SK-N-SH (cell line): ENCODE results near the gene TAF4. TPM values are rescaled to one million over a fixed set of nuclear protein-coding genes. Genes with fewer than 3 reads are reported as not detected.

Source experiments
- CTCF ChIA-PET: fragments of 300-600, 350-600 bp; formaldehyde crosslinking; extraction: SDS; loops from one replicate; lab custom pipeline; 2021; lab: Yijun Ruan, JAX
- POLR2A ChIA-PET: fragments of 350-600 bp; sonication (Branson Sonifier 250); formaldehyde crosslinking; extraction: SDS; loops from one replicate; lab custom pipeline; 2020; ENCODE audit warnings: antibody characterized with exemption, inconsistent platforms; lab: Yijun Ruan, JAX
- DNase-seq: peaks from one replicate; pipeline ENCODE4 v3.0.0; 2012
- H2AFZ ChIP-seq: fragments of 200-600 bp; sonication (generic); 2 replicates; pipeline ENCODE4 v1.8.1; 2016; ENCODE audit warnings: antibody characterized with exemption, mild to moderate bottlenecking, low read depth
- H3F3A ChIP-seq: fragments of 200-600 bp; sonication (generic); replicated peaks from 2 replicates; pipeline ENCODE3; 2016; ENCODE audit warnings: antibody characterized with exemption, mild to moderate bottlenecking; ENCODE audit not compliant: insufficient read depth
- H3K27ac ChIP-seq, 2 experiments: fragments of 200-500 bp in 1 of 2; fragments of 200-600 bp in 1 of 2; sonication (Bioruptor generic) in 1 of 2; sonication (generic), shearing (Covaris generic) in 1 of 2; 2 replicates each; pipeline versions ENCODE4 v1.5.1 to v1.6.1; 2014 to 2016; ENCODE audit warnings: low read depth in 2 of 2, inconsistent platforms in 1 of 2, low read length in 1 of 2, mild to moderate bottlenecking in 1 of 2, mixed read lengths in 1 of 2
- H3K27me3 ChIP-seq: fragments of 200-600 bp; sonication (generic), shearing (Covaris generic); 2 replicates; pipeline ENCODE4 v1.6.1; 2016; ENCODE audit warnings: mixed run types; ENCODE audit not compliant: insufficient read depth
- H3K36me3 ChIP-seq, 2 experiments: fragments of 200-500 bp in 1 of 2; fragments of 200-600 bp in 1 of 2; sonication (Bioruptor generic) in 1 of 2; sonication (generic) in 1 of 2; replicated peaks in 1 of 2; 2 replicates each; pipeline versions ENCODE3 to v1.5.1; 2014 to 2016; ENCODE audit warnings: low read length in 1 of 2, mild to moderate bottlenecking in 1 of 2; ENCODE audit not compliant: insufficient read depth in 2 of 2, control insufficient read depth in 1 of 2
- H3K4me1 ChIP-seq, 2 experiments: fragments of 200-500 bp in 1 of 2; fragments of 200-600 bp in 1 of 2; sonication (Bioruptor generic) in 1 of 2; sonication (generic), shearing (Covaris generic) in 1 of 2; 2 replicates each; pipeline versions ENCODE4 v1.5.1 to v1.6.1; 2014 to 2016; ENCODE audit warnings: low read depth in 1 of 2, low read length in 1 of 2, mixed run types in 1 of 2; ENCODE audit not compliant: insufficient read depth in 2 of 2, control insufficient read depth in 1 of 2
- H3K4me2 ChIP-seq: fragments of 200-600 bp; sonication (generic), shearing (Covaris generic); 2 replicates; pipeline ENCODE4 v1.6.1; 2017; ENCODE audit warnings: mixed run types
- H3K4me3 ChIP-seq, 2 experiments: fragments of 200-500 bp in 1 of 2; fragments of 200-600 bp in 1 of 2; sonication (Bioruptor generic) in 1 of 2; sonication (generic), shearing (Covaris generic) in 1 of 2; 2 replicates each; pipeline versions ENCODE4 v1.5.1 to v1.8.1; 2014 to 2016; ENCODE audit warnings: low read depth in 2 of 2, inconsistent platforms in 1 of 2, low read length in 1 of 2, mild to moderate bottlenecking in 1 of 2, mixed read lengths in 1 of 2, moderate library complexity in 1 of 2
- H3K79me2 ChIP-seq: fragments of 200-600 bp; sonication (generic); 2 replicates; pipeline ENCODE4 v1.8.1; 2017; ENCODE audit warnings: mild to moderate bottlenecking; ENCODE audit not compliant: insufficient read depth
- H3K9ac ChIP-seq: fragments of 200-600 bp; sonication (generic); 2 replicates; pipeline ENCODE4 v1.6.1; 2017; ENCODE audit warnings: mixed run types
- H3K9me2 ChIP-seq: fragments of 200-600 bp; sonication (generic); 2 replicates; pipeline ENCODE4 v1.6.1; 2017; ENCODE audit warnings: mixed run types
- H3K9me3 ChIP-seq: fragments of 200-600 bp; sonication (generic); 2 replicates; pipeline ENCODE4 v1.6.1; 2017; ENCODE audit warnings: mixed run types, mild to moderate bottlenecking, moderate library complexity
- H4K20me1 ChIP-seq: fragments of 200-600 bp; sonication (generic); 2 replicates; pipeline ENCODE4 v1.6.1; 2017; ENCODE audit warnings: mild to moderate bottlenecking, mixed run types; ENCODE audit not compliant: insufficient read depth
- CHD2 ChIP-seq: fragments of 150-350 bp; IDR thresholded peaks from 2 replicates; pipeline ENCODE4 v1.6.1; 2018; ENCODE audit warnings: low read length; ENCODE audit not compliant: partially characterized antibody
- ELF1 ChIP-seq: IDR thresholded peaks from 2 replicates; pipeline ENCODE4 v1.4.0; 2012
- FOSL2 ChIP-seq: IDR thresholded peaks from 2 replicates; pipeline ENCODE4 v1.4.0; 2012; ENCODE audit warnings: low read depth, mild to moderate bottlenecking, moderate library complexity, borderline replicate concordance
- FOXJ3 ChIP-seq: sonication (generic); formaldehyde crosslinking; IDR thresholded peaks from 2 replicates; pipeline ENCODE4 v1.5.1; 2020; ENCODE audit warnings: mild to moderate bottlenecking, missing genetic modification reagents
- GATA2 ChIP-seq: sonication (generic); formaldehyde crosslinking; IDR thresholded peaks from 2 replicates; pipeline ENCODE4 v1.5.0; 2020; ENCODE audit warnings: mild to moderate bottlenecking, missing genetic modification reagents
- JUND ChIP-seq: IDR thresholded peaks from 2 replicates; pipeline ENCODE4 v1.4.0; 2012
- NFIC ChIP-seq: IDR thresholded peaks from 2 replicates; pipeline ENCODE4 v1.4.0; 2012; ENCODE audit warnings: borderline replicate concordance
- POLR2AphosphoS5 ChIP-seq: IDR thresholded peaks from 2 replicates; pipeline ENCODE4 v1.6.1; 2012; ENCODE audit warnings: low read depth, low read length
- RFX5 ChIP-seq: IDR thresholded peaks from 2 replicates; pipeline ENCODE4 v1.6.1; 2012; ENCODE audit warnings: mild to moderate bottlenecking, improper control_type of control experiment, low read length
- SIN3A ChIP-seq: IDR thresholded peaks from 2 replicates; pipeline ENCODE4 v1.6.1; 2012; ENCODE audit warnings: low read depth, mild to moderate bottlenecking, low read length, moderate library complexity, borderline replicate concordance
- SMC3 ChIP-seq: IDR thresholded peaks from 2 replicates; pipeline ENCODE4 v1.6.1; 2012; ENCODE audit warnings: low read depth, low read length, improper control_type of control experiment
- TCF12 ChIP-seq: IDR thresholded peaks from 2 replicates; pipeline ENCODE4 v1.4.0; 2012
- WGBS: methylation state at CpG from one replicate; pipeline ENCODE4 v1.1.6; 2017; ENCODE audit warnings: low lambda C conversion rate; 5-methylcytosine and 5-hydroxymethylcytosine counted together
- polyA plus RNA-seq, 3 experiments: library from polyadenylated mRNA; depleted of rRNA; stranded (reverse); fragments of >200 nt; gene quantifications; 2 replicates each; pipeline ENCODE4 v1.2.3, GENCODE V29; 2012
- TF ChIP-seq, protein P1 (sequence below): IDR thresholded peaks from 2 replicates; pipeline ENCODE4 v1.6.1; 2012; ENCODE audit warnings: mild to moderate bottlenecking, low read depth, low read length, moderate library complexity
- TF ChIP-seq, protein P2 (sequence below): IDR thresholded peaks from 2 replicates; pipeline ENCODE4; 2012
- TF ChIP-seq, protein P3 (sequence below): fragments of 200-600 bp; sonication (generic); IDR thresholded peaks from 2 replicates; pipeline ENCODE4 v1.6.1; 2017; ENCODE audit warnings: antibody characterized with exemption, mild to moderate bottlenecking, moderate library complexity
- TF ChIP-seq, protein P4 (sequence below): IDR thresholded peaks from 2 replicates; pipeline ENCODE4 v1.4.0; 2012; ENCODE audit warnings: low read depth, borderline replicate concordance
- TF ChIP-seq, protein P5 (sequence below): IDR thresholded peaks from 2 replicates; pipeline ENCODE4 v1.4.0; 2012; ENCODE audit warnings: low read depth, borderline replicate concordance
- TF ChIP-seq, protein P6 (sequence below): IDR thresholded peaks from 2 replicates; pipeline ENCODE4 v1.4.0; 2012; ENCODE audit warnings: low read depth

The TAF4 gene
- polyA plus RNA-seq, 1 of the 3 experiments (the other 2 are of a cell fraction), result 4.8 TPM

DNA sequence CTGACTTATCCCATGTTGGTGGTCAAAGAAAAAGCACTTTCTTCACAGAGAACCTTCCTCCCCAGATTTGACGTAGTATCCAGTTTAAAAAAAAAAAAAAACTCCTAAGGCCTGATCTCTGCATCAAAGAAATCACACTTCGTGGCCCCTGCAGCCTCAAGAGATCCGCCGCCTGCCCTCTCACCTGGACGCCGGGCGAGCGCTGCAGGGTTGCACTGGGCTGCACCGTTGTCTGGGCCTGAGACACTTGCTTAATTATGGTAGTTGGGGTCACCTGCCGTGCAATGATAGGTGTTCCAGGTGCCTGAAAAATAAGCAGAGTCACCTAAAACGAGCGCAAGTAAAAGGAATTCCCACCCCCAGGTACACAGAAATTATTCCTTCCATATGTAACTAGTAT lies 53.0 kb downstream of the TAF4 start:
- Histone ChIP-seq H3K27ac (no peak overlapping the region), H3K9me3 (no peaks in the 10 kb centered on the region), H3K27me3 (no peaks in the 10 kb centered on the region), H3K79me2 (peaks cover 26% of the 10 kb centered on the region), H3K4me3 (no peak overlapping the region), H3K9ac (no peak overlapping the region), H3K4me1 (no peaks in the 10 kb centered on the region; a peak in 1 of 4 replicates), H3F3A (no peaks in the 10 kb centered on the region), H3K4me2 (no peak overlapping the region), H3K9me2 (no peaks in the 10 kb centered on the region), H3K36me3 (peaks cover 3 to 30% of the 10 kb centered on the region in 2 experiments), H4K20me1 (peaks cover 9% of the 10 kb centered on the region; the same call in 1 of the 2 replicates), H2AFZ (no peak overlapping the region)
- TF ChIP-seq FOSL2 (no peak), ELF1 (no peak), JUND (no peak), CHD2 (no peak)
- TF ChIP-seq, protein P1, sequence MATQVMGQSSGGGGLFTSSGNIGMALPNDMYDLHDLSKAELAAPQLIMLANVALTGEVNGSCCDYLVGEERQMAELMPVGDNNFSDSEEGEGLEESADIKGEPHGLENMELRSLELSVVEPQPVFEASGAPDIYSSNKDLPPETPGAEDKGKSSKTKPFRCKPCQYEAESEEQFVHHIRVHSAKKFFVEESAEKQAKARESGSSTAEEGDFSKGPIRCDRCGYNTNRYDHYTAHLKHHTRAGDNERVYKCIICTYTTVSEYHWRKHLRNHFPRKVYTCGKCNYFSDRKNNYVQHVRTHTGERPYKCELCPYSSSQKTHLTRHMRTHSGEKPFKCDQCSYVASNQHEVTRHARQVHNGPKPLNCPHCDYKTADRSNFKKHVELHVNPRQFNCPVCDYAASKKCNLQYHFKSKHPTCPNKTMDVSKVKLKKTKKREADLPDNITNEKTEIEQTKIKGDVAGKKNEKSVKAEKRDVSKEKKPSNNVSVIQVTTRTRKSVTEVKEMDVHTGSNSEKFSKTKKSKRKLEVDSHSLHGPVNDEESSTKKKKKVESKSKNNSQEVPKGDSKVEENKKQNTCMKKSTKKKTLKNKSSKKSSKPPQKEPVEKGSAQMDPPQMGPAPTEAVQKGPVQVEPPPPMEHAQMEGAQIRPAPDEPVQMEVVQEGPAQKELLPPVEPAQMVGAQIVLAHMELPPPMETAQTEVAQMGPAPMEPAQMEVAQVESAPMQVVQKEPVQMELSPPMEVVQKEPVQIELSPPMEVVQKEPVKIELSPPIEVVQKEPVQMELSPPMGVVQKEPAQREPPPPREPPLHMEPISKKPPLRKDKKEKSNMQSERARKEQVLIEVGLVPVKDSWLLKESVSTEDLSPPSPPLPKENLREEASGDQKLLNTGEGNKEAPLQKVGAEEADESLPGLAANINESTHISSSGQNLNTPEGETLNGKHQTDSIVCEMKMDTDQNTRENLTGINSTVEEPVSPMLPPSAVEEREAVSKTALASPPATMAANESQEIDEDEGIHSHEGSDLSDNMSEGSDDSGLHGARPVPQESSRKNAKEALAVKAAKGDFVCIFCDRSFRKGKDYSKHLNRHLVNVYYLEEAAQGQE, result no peak
- CTCF ChIA-PET, result interaction anchor here (2.9 to 5.3 kb wide), 2 partner anchors 54 to 125 kb away, joined by 17 to 130 read pairs; partner anchors contain the start of genes PSMA7, SS18L1 and TAF4
- DNase-seq, result no peak
- POLR2A ChIA-PET, result no interaction called here
- 98% methylated on average over 12 of the region's 12 CpGs for WGBS

DNA sequence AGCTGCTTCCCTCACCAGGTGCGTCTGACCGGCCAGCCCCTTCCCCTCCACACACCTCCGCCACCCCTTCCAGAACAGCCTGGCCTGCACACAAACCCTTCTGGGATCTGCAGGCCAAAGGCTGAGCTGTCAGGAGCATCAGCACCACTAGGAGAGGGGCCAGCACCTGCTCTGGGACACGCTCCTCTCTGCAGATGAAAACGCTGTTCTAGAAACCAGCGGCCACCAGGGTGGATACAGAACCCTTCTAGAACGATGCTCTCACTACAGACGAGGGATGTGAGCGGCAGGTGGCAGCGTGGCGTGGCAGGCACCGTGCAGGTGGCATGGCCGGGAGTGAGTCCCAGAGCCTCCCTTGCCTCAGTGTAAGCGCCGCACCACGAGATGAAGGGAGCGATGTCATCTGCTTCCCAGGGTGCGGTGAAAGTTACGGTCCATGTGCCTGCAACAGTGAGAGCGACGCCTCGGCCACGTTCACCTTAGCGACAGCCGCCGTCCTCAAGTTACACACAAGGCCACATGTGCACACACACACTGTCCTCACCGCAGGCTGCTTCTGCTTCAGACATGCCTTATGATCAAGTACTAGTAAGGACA lies 53.6 kb downstream of the TAF4 start:
- WGBS, result 97% methylated on average over 24 of the region's 27 CpGs
- H3K9me3 ChIP-seq, result no peaks in the 10 kb centered on the region
- no peak overlapping the region for H3K27ac ChIP-seq
- ChIA-PET POLR2A (interaction anchor here (0.8 kb wide), 1 partner anchor 121 kb away, joined by 3 read pairs; no protein-coding TSS in a partner anchor), CTCF (interaction anchor here (0.9 to 5.3 kb wide), 25 partner anchors 9 to 370 kb away, joined by 3 to 130 read pairs (median 8); partner anchors contain the start of genes PSMA7, SS18L1 and TAF4)
- H3K27me3 ChIP-seq, result no peaks in the 10 kb centered on the region
- H3K9ac ChIP-seq, result no peak overlapping the region
- no peak overlapping the region for H3K4me2 ChIP-seq
- H3K9me2 ChIP-seq, result no peaks in the 10 kb centered on the region
- peaks cover 9% of the 10 kb centered on the region; the same call in 1 of the 2 replicates for H4K20me1 ChIP-seq
- no peak for DNase-seq
- H3F3A ChIP-seq, result no peaks in the 10 kb centered on the region
- H3K79me2 ChIP-seq, result peaks cover 23% of the 10 kb centered on the region
- H3K4me1 ChIP-seq, result no peaks in the 10 kb centered on the region; a peak in 1 of 4 replicates
- no peak overlapping the region for H2AFZ ChIP-seq
- H3K36me3 ChIP-seq, result peaks cover 3 to 34% of the 10 kb centered on the region in 2 experiments
- H3K4me3 ChIP-seq, result no peak overlapping the region
- TF ChIP-seq, protein P2, sequence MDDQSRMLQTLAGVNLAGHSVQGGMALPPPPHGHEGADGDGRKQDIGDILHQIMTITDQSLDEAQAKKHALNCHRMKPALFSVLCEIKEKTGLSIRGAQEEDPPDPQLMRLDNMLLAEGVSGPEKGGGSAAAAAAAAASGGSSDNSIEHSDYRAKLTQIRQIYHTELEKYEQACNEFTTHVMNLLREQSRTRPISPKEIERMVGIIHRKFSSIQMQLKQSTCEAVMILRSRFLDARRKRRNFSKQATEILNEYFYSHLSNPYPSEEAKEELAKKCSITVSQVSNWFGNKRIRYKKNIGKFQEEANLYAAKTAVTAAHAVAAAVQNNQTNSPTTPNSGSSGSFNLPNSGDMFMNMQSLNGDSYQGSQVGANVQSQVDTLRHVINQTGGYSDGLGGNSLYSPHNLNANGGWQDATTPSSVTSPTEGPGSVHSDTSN, result no peak
- TF ChIP-seq NFIC (no peak), SIN3A (no peak), FOXJ3 (CRISPR knock-in tag) (no peak), GATA2 (no peak), POLR2AphosphoS5 (no peak), RFX5 (no peak), SMC3 (no peak), CHD2 (no peak), TCF12 (no peak)
- TF ChIP-seq, protein P3, sequence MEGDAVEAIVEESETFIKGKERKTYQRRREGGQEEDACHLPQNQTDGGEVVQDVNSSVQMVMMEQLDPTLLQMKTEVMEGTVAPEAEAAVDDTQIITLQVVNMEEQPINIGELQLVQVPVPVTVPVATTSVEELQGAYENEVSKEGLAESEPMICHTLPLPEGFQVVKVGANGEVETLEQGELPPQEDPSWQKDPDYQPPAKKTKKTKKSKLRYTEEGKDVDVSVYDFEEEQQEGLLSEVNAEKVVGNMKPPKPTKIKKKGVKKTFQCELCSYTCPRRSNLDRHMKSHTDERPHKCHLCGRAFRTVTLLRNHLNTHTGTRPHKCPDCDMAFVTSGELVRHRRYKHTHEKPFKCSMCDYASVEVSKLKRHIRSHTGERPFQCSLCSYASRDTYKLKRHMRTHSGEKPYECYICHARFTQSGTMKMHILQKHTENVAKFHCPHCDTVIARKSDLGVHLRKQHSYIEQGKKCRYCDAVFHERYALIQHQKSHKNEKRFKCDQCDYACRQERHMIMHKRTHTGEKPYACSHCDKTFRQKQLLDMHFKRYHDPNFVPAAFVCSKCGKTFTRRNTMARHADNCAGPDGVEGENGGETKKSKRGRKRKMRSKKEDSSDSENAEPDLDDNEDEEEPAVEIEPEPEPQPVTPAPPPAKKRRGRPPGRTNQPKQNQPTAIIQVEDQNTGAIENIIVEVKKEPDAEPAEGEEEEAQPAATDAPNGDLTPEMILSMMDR, result no peak
- TF ChIP-seq, protein P4, sequence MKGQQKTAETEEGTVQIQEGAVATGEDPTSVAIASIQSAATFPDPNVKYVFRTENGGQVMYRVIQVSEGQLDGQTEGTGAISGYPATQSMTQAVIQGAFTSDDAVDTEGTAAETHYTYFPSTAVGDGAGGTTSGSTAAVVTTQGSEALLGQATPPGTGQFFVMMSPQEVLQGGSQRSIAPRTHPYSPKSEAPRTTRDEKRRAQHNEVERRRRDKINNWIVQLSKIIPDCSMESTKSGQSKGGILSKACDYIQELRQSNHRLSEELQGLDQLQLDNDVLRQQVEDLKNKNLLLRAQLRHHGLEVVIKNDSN, result no peak
- TF ChIP-seq, protein P5, sequence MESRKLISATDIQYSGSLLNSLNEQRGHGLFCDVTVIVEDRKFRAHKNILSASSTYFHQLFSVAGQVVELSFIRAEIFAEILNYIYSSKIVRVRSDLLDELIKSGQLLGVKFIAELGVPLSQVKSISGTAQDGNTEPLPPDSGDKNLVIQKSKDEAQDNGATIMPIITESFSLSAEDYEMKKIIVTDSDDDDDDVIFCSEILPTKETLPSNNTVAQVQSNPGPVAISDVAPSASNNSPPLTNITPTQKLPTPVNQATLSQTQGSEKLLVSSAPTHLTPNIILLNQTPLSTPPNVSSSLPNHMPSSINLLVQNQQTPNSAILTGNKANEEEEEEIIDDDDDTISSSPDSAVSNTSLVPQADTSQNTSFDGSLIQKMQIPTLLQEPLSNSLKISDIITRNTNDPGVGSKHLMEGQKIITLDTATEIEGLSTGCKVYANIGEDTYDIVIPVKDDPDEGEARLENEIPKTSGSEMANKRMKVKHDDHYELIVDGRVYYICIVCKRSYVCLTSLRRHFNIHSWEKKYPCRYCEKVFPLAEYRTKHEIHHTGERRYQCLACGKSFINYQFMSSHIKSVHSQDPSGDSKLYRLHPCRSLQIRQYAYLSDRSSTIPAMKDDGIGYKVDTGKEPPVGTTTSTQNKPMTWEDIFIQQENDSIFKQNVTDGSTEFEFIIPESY, result no peak
- TF ChIP-seq, protein P6, sequence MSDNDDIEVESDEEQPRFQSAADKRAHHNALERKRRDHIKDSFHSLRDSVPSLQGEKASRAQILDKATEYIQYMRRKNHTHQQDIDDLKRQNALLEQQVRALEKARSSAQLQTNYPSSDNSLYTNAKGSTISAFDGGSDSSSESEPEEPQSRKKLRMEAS, result no peak
